Panc1 (cell line): ENCODE data around the gene CXCR3. TPM values are rescaled to one million over a fixed set of nuclear protein-coding genes. Genes with fewer than 3 reads are reported as not detected.

Source experiments
- ATAC-seq: fragments of 200-7000 bp; cut with Tn5 transposase; 2 replicates; pipeline ENCODE4 v1.9.1; 2020; ENCODE audit warnings: mild to moderate bottlenecking, moderate library complexity
- BruUV-seq: library from RNA; stranded (reverse); fragments of 400-500 nt; replicated peaks from 2 replicates; lab custom pipeline; 2021; lab: Mats Ljungman, UMichigan
- CTCF ChIA-PET: fragments of 300-600 bp; sonication (Branson Sonifier 250); formaldehyde crosslinking; loops from one replicate; lab custom pipeline; 2022; ENCODE audit warnings: antibody characterized with exemption; lab: Charles Lee
- POLR2A ChIA-PET: fragments of 300-600 bp; sonication (Branson Sonifier 250); formaldehyde crosslinking; loops from one replicate; lab custom pipeline; 2022; ENCODE audit warnings: antibody characterized with exemption; lab: Charles Lee
- DNase-seq: peaks from one replicate; pipeline ENCODE4 v3.0.0-alpha.2; 2010; ENCODE audit warnings: low read depth, low spot score
- H3K27ac ChIP-seq: 2 replicates; pipeline ENCODE4 v1.5.1; 2011; ENCODE audit warnings: mild to moderate bottlenecking, low read length, inconsistent platforms
- H3K27me3 ChIP-seq: fragments of 200-500 bp; sonication (Bioruptor generic); 2 replicates; pipeline ENCODE4 v1.6.0; 2014; ENCODE audit warnings: low read length, inconsistent platforms; ENCODE audit not compliant: control insufficient read depth, insufficient read depth
- H3K36me3 ChIP-seq: fragments of 200-500 bp; sonication (Bioruptor generic); 2 replicates; pipeline ENCODE4 v1.5.1; 2014; ENCODE audit warnings: inconsistent platforms, mild to moderate bottlenecking, low read length, moderate library complexity; ENCODE audit not compliant: control insufficient read depth, insufficient read depth
- H3K4me1 ChIP-seq: 2 replicates; pipeline ENCODE4 v1.5.1; 2011; ENCODE audit warnings: inconsistent platforms, mild to moderate bottlenecking, low read length, moderate library complexity; ENCODE audit not compliant: control insufficient read depth, insufficient read depth
- H3K4me3 ChIP-seq, 2 experiments: 2 replicates each; pipeline ENCODE4 v1.5.1; 2011 to 2012; ENCODE audit warnings: low read depth in 2 of 2, low read length in 2 of 2, mild to moderate bottlenecking in 2 of 2, inconsistent platforms in 1 of 2, moderate library complexity in 1 of 2
- H3K9me3 ChIP-seq: fragments of 200-500 bp; sonication (Bioruptor generic); 2 replicates; pipeline ENCODE4 v1.5.1; 2014; ENCODE audit warnings: low read depth, mild to moderate bottlenecking, inconsistent platforms, low read length, moderate library complexity; ENCODE audit not compliant: control insufficient read depth, insufficient read depth
- CTCF ChIP-seq: fragments of 450-650 bp; IDR thresholded peaks from 2 replicates; pipeline ENCODE4 v1.5.1; 2017; ENCODE audit warnings: mild to moderate bottlenecking
- POLR2AphosphoS5 ChIP-seq: IDR thresholded peaks from 2 replicates; pipeline ENCODE4 v1.6.1; 2012; ENCODE audit warnings: mild to moderate bottlenecking, low read depth, low read length, moderate library complexity
- REST ChIP-seq, 2 experiments: IDR thresholded peaks; 2 replicates each; pipeline ENCODE4 v1.6.1; 2011 to 2012; ENCODE audit warnings: low read depth in 2 of 2, control low read depth in 1 of 2, low read length in 1 of 2, mild to moderate bottlenecking in 1 of 2, moderate library complexity in 1 of 2; ENCODE audit not compliant: insufficient read depth in 1 of 2
- SIN3A ChIP-seq: IDR thresholded peaks from 2 replicates; pipeline ENCODE4 v1.6.1; 2012; ENCODE audit warnings: low read depth, mild to moderate bottlenecking, low read length, moderate library complexity, borderline replicate concordance; ENCODE audit not compliant: insufficient read depth
- TCF7L2 ChIP-seq: IDR thresholded peaks from 2 replicates; pipeline ENCODE4 v1.6.1; 2011; ENCODE audit warnings: mild to moderate bottlenecking, low read depth, low read length, inconsistent platforms
- in situ Hi-C: cut with HindIII; loops from 2 replicates; pipeline ENCODE4 v1.10.0; 2016; ENCODE audit warnings: low sequenced_read_pairs, low pct_unique_long_range_greater_than_20kb
- intact Hi-C: fragments of 100-400 bp; cut with micrococcal nuclease; formaldehyde crosslinking; loops from one replicate; pipeline ENCODE4 v1.10.0; 2022; ENCODE audit not compliant: unreplicated experiment
- total RNA-seq: library from RNA; stranded (reverse); gene quantifications from one replicate; pipeline ENCODE4 v1.2.1, GENCODE V29; 2021; ENCODE audit not compliant: unreplicated experiment

The CXCR3 gene
- total RNA-seq, 1 experiment from 2014 or later, result not detected

GRCh38 chrX:71659959-71660358, 41.6 kb upstream of the CXCR3 start:
- H3K27me3 ChIP-seq, result no peaks in the 10 kb centered on the region
- H3K4me3 ChIP-seq, result no peak overlapping the region
- no peaks in the 10 kb centered on the region for H3K36me3 ChIP-seq
- BruUV-seq, result no TSS peak
- ATAC-seq (no peak), DNase-seq (no peak)
- H3K9me3 ChIP-seq, result no peaks in the 10 kb centered on the region
- CTCF ChIA-PET, result no interaction called here
- H3K27ac ChIP-seq, result no peak overlapping the region
- in situ Hi-C loops, result no loop called here
- TF ChIP-seq SIN3A (no peak), REST (IDR thresholded peaks at IDR 0.05; ENCODE audit: insufficient read depth in 1 of 2, low read depth in 2 of 2, low read length in 1 of 2) (no peak), POLR2AphosphoS5 (no peak), TCF7L2 (no peak), CTCF (no peak)
- no peaks in the 10 kb centered on the region for H3K4me1 ChIP-seq
- POLR2A ChIA-PET, result interaction anchor here (0.6 kb wide), 1 partner anchor 358 kb away, joined by 3 read pairs; no protein-coding TSS in a partner anchor
- intact Hi-C loops, result no loop called here

- intact Hi-C loops, result no loop called here
- DNase-seq (no peak), ATAC-seq (no peak)
- Histone ChIP-seq H3K36me3 (no peaks in the 10 kb centered on the region), H3K27ac (no peak overlapping the region), H3K9me3 (no peaks in the 10 kb centered on the region), H3K4me3 (no peak overlapping the region), H3K27me3 (no peaks in the 10 kb centered on the region), H3K4me1 (no peaks in the 10 kb centered on the region)
- TF ChIP-seq TCF7L2 (no peak), SIN3A (no peak), POLR2AphosphoS5 (no peak), CTCF (no peak), REST (IDR thresholded peaks at IDR 0.05; ENCODE audit: insufficient read depth in 1 of 2, low read depth in 2 of 2, low read length in 1 of 2) (no peak)
- CTCF ChIA-PET, result no interaction called here
- no TSS peak for BruUV-seq
- in situ Hi-C loops, result no loop called here
- POLR2A ChIA-PET, result interaction anchor here (0.6 kb wide), 1 partner anchor 359 kb away, joined by 3 read pairs; no protein-coding TSS in a partner anchor
Measured at GRCh38 chrX:71659342-71659741, 41.0 kb upstream of the CXCR3 start.
